Activated T-cell treated with anti-CD3 and anti-CD28 coated beads for 4 hours (primary cell): Measurements from ENCODE around the gene MTHFSD.

Experiments used
- DNase-seq: peaks from one replicate; pipeline ENCODE4 v3.0.0-alpha.2; 2020

The MTHFSD gene

DNA sequence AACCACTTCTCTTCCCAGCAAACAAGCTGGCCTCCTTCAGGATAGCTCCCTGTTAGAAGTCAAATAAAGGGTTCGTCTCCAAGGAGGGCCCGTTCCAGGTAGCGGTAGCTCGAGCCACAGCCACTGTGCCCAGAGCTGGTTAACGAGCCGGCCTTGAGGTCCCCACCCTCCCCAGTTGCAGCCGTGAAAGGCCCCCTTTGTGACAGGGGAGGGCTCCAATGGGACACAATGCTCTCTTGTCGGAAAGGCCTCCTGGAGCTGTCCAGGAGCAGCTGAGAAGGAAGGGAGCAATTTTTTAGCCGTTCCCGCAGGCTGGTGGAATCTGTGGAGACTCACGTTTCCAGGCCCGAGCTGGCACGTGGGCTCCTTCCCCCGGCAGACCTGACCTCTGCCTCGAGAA lies 74.6 kb downstream of the MTHFSD start:
- no peak for DNase-seq
